HFFc6 (cell line): ENCODE results near the gene ZMIZ2. TPM values are rescaled to one million over a fixed set of nuclear protein-coding genes. Genes with fewer than 3 reads are reported as not detected.

Source experiments
- DNase-seq: peaks from one replicate; pipeline ENCODE4 v3.0.0-alpha.2; 2018
- H3K27ac Mint-ChIP-seq: 2 replicates; pipeline ENCODE4 v1.8.0; 2020; ENCODE audit warnings: mild to moderate bottlenecking, mixed read lengths
- H3K27me3 Mint-ChIP-seq: 2 replicates; pipeline ENCODE4 v1.8.0; 2021; ENCODE audit warnings: mild to moderate bottlenecking, moderate library complexity, mixed read lengths; ENCODE audit not compliant: insufficient read depth
- H3K36me3 Mint-ChIP-seq: 2 replicates; pipeline ENCODE4 v1.8.0; 2021; ENCODE audit warnings: low read depth, mixed read lengths
- H3K4me1 Mint-ChIP-seq: 2 replicates; pipeline ENCODE4 v1.8.0; 2020; ENCODE audit warnings: low read depth, mixed read lengths
- H3K4me3 Mint-ChIP-seq: 2 replicates; pipeline ENCODE4 v1.8.0; 2020; ENCODE audit warnings: mild to moderate bottlenecking, moderate library complexity, mixed read lengths
- H3K9me3 Mint-ChIP-seq: 2 replicates; pipeline ENCODE4 v1.8.0; 2020; ENCODE audit warnings: mild to moderate bottlenecking, mixed read lengths
- total RNA-seq, 6 experiments: library from RNA; stranded (reverse); fragmentation: NEBNext Ultra II Directional; extraction: Animal tissue kit (Norgen Biotek cat#: 25700); gene quantifications; 2 replicates in 1 of 6; 3 replicates in 5 of 6; pipeline ENCODE4 v1.2.3, GENCODE V29; 2021
- TF ChIP-seq, protein P1 (sequence below): fragments of 200-600 bp; sonication (generic); IDR thresholded peaks from 2 replicates; pipeline ENCODE4 v1.5.0; 2021; ENCODE audit warnings: antibody characterized with exemption, mild to moderate bottlenecking

ZMIZ2 gene
- total RNA-seq, 6 experiments from 2014 or later: 33.2 to 42.4 (median 36.6) TPM

DNA sequence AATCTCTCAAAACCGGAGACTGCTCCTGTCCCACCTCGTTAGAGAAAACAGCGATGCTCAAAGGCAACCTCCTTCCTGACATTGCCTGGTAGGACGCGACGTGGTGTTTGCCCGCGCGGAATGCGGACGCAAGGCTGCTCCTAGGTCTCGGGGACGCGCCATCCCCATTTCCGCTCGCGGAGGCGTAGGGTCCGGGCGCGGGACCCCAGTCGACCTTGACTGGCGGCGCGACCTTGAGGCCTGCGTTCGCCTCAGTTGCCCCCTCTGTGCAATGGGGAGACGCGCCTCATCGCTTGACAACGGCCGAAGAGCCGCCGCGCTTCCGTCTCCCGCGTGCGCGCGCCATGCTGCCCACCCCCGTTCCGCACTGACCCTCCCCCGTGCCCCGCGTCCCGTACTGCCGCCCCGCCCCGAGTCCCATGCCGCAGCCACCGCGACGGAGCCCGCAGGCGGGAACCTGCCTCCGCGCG, 47.4 kb downstream of the ZMIZ2 start:
- H3K36me3 Mint-ChIP-seq: peaks cover 34% of the 10 kb centered on the region
- peaks cover 5% of the 10 kb centered on the region; the same call in 1 of the 2 replicates for H3K9me3 Mint-ChIP-seq
- H3K27me3 Mint-ChIP-seq: peaks cover 15% of the 10 kb centered on the region
- DNase-seq: peak; percentile 45
- peak overlapping the region; percentile 98 for H3K4me3 Mint-ChIP-seq
- TF ChIP-seq, protein P1, sequence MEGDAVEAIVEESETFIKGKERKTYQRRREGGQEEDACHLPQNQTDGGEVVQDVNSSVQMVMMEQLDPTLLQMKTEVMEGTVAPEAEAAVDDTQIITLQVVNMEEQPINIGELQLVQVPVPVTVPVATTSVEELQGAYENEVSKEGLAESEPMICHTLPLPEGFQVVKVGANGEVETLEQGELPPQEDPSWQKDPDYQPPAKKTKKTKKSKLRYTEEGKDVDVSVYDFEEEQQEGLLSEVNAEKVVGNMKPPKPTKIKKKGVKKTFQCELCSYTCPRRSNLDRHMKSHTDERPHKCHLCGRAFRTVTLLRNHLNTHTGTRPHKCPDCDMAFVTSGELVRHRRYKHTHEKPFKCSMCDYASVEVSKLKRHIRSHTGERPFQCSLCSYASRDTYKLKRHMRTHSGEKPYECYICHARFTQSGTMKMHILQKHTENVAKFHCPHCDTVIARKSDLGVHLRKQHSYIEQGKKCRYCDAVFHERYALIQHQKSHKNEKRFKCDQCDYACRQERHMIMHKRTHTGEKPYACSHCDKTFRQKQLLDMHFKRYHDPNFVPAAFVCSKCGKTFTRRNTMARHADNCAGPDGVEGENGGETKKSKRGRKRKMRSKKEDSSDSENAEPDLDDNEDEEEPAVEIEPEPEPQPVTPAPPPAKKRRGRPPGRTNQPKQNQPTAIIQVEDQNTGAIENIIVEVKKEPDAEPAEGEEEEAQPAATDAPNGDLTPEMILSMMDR: no peak
- H3K4me1 Mint-ChIP-seq: peaks cover 49% of the 10 kb centered on the region
- H3K27ac Mint-ChIP-seq: peak overlapping the region; percentile 98

DNA sequence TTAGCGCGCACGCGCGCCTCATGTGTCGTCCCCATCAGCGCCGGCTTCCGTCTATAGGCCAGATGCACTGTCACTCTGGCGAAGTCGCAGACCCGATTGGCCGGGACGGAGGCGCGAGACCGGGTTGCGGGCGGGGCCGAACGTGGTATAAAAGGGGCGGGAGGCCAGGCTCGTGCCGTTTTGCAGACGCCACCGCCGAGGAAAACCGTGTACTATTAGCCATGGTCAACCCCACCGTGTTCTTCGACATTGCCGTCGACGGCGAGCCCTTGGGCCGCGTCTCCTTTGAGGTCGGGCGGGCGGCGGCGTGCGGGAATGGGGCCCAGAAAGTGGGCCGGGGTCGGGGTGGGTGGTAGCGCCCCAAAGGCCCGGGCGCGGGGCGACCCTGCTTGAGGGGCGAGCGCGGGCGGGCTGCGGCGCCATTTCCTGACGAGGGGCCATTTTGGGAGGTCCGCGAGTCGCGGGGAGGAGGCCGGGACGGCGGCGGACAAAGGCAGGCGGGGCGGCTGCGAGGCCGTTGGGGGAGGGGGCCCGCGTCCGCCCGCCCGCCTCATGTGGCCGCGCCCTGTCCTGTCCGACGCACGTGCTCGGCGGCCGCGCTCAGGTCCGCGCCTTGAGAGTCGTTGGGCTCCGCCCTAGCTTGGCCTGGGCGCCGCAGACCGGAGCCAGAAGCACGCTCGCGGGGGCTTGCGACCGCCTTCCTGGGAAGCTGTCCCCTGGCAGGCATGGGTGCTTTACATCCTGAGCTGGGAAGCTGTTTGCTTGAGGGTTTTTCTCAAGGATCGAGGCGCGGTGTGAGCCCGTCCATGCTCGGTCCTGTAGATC, 48.1 kb downstream of the ZMIZ2 start, which contains the start of gene PPIA:
PPIA (plus strand) TSS at position 178 of the 825 bp plus-strand sequence; CDS start at position 222, 44 bp downstream.
- TF ChIP-seq, protein P1: no peak
- Mint-ChIP-seq H3K36me3 (peaks cover 41% of the 10 kb centered on the region), H3K4me3 (peak within 1 kb of the TSS; percentile 98), H3K4me1 (peaks cover 49% of the 10 kb centered on the region), H3K9me3 (peaks cover 5% of the 10 kb centered on the region; the same call in 1 of the 2 replicates), H3K27ac (peak within 1 kb of the TSS; percentile 98), H3K27me3 (peaks cover 17% of the 10 kb centered on the region)
- DNase-seq: peak; percentile 99

DNA sequence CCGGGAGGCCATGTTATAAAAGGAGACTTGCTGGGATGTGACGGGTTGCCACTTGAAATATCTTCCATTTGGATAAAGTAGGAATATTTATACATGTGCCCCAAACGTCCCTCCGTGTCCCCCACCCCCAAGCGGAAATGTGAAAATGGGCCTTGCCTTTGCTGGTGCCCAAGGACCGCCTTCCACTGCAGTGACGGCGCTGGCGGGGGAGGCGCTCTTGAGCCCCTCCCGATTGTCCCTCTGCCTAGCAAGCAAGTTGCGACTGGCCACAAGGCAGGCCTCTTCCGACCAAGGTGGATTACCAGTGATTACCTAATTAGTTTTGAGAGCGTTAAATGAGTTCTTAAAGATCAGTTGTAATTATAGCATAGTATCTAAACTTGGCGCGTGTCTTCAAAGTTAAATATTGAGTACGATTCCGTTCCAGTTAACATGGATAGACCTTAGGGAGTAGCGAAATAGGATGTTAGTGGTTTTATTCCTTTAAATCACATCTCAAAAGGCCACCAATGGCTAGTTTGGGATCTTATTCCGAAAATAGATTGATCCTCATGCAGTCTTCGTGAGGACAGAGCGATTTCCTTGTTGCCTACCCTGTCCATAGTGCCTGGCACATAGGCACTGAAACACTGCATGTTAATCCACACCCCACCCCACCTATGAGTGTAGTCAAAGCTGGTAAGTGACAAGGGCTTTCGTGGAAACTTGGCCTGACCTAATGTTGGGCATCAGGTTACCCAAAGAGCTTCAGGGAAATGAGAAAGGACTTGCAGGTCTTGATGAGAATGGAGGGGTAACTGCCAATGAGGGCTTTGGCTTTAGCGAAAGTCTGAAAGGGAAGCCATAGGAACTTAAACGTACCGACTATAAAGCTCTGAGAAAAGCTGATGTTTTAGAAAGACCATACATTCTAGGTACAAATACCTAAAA, 48.9 kb downstream of the ZMIZ2 start:
- peak overlapping the region; percentile 98 for H3K27ac Mint-ChIP-seq
- TF ChIP-seq, protein P1: peak; percentile 79
- peaks cover 5% of the 10 kb centered on the region; the same call in 1 of the 2 replicates for H3K9me3 Mint-ChIP-seq
- H3K36me3 Mint-ChIP-seq: peaks cover 50% of the 10 kb centered on the region
- peak; percentile 82 for DNase-seq
- H3K4me1 Mint-ChIP-seq: peaks cover 54% of the 10 kb centered on the region
- H3K4me3 Mint-ChIP-seq: peak overlapping the region; percentile 98
- peaks cover 17% of the 10 kb centered on the region for H3K27me3 Mint-ChIP-seq

DNA sequence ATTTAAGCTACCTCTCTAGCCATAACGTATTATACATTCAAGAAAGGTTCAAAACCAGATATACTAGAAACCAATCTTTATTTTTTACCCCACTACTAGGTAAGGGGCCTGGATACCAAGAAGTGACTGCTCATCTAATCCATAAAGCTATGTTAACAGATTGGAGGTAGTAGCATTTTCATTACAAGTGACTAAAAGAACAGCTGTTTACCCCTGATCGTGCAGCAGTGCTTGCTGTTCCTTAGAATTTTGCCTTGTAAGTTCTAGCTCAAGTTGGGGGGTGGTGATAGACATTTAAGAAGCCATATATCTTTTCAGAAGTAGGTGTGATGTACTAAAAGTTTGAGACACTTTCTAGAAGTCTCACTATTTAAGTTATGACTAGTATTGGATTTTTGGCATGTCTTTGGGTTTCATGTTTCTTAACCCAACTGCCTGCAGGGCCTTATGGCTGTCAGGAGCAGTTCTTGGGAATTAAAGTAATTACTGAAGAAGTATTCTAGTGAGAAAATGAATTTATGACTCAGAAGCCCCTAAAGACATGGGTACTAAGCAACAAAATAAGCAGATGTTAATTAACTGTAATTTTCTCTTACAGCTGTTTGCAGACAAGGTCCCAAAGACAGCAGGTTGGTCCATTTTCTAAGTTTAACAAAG, 50.1 kb downstream of the ZMIZ2 start:
- Mint-ChIP-seq H3K9me3 (peaks cover 5% of the 10 kb centered on the region; the same call in 1 of the 2 replicates), H3K4me3 (peak overlapping the region; percentile 98), H3K27me3 (peaks cover 13% of the 10 kb centered on the region), H3K4me1 (peaks cover 55% of the 10 kb centered on the region), H3K36me3 (peaks cover 55% of the 10 kb centered on the region), H3K27ac (peak overlapping the region; percentile 98)
- DNase-seq: peak; percentile 47
- TF ChIP-seq, protein P1: no peak

DNA sequence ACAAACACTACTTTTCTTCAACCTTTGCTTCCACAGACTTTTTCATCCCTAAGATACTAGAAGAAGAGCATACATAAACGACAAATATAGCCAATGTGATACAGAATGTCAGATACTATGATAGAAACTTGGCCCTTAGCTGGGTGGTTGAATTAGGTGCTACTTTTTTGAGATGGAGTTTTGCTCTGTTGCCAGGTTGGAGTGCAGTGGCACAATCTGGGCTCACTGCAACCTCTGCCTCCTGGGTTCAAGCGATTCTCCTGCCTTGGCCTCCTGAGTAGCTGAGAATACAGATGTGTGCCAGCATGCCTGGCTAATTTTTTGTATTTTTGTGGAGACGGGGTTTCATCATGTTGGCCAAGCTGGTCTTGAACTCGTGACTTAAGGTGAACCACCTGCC, 51.3 kb downstream of the ZMIZ2 start:
- Mint-ChIP-seq H3K9me3 (peaks cover 5% of the 10 kb centered on the region; the same call in 1 of the 2 replicates), H3K36me3 (peaks cover 55% of the 10 kb centered on the region), H3K4me3 (peak overlapping the region; percentile 61), H3K27me3 (peaks cover 15% of the 10 kb centered on the region), H3K4me1 (peaks cover 49% of the 10 kb centered on the region), H3K27ac (peak overlapping the region; percentile 71)
- no peak for DNase-seq
- TF ChIP-seq, protein P1: no peak
